Adrenal gland (tissue), 12 donors: Measurements from ENCODE around the gene AJUBA. TPM values are rescaled to one million over a fixed set of nuclear protein-coding genes. Genes with fewer than 3 reads are reported as not detected.
A peak's percentile ranks its signal among the peaks of the same experiment; 100 is the strongest.

Experiments used
- DNase-seq, 7 donors: peaks; one replicate each; pipeline ENCODE4 v3.0.0-alpha.2; 2019 to 2020
- H3K27ac ChIP-seq, 5 donors: fragments of 200-600 bp; sonication (generic) in 4 of 5; 1 replicate in 3 of 5; 2 replicates in 2 of 5; pipeline versions ENCODE4 v1.5.1 to v1.8.0; 2016 to 2020; ENCODE audit warnings: mild to moderate bottlenecking in 1 of 5
- H3K27me3 ChIP-seq: fragments of 200-600 bp; 2 replicates; pipeline ENCODE4 v1.8.0; 2021
- H3K36me3 ChIP-seq, 2 donors: fragments of 200-600 bp; replicated peaks in 1 of 2; 1 replicate in 1 of 2; 2 replicates in 1 of 2; pipeline versions ENCODE4 v1.5.1 to v1.8.0; 2018 to 2022
- H3K4me1 ChIP-seq, 2 donors: fragments of 200-600 bp; replicated peaks in 1 of 2; 1 replicate in 1 of 2; 2 replicates in 1 of 2; pipeline versions ENCODE4 v1.5.1 to v1.8.0; 2018 to 2021
- H3K4me3 ChIP-seq, 4 donors: fragments of 200-600 bp; sonication (generic) in 3 of 4; one replicate each; pipeline ENCODE4 v1.5.1; 2016 to 2018
- H3K9me3 ChIP-seq, 3 donors: fragments of 200-600 bp; sonication (generic) in 1 of 3; replicated peaks in 1 of 3; 1 replicate in 2 of 3; 2 replicates in 1 of 3; pipeline versions ENCODE4 v1.5.1 to v1.8.0; 2016 to 2021
- CTCF ChIP-seq, 6 experiments: fragments of 450-650 bp in 4 of 6; fragments of 200-600 bp in 2 of 6; sonication (generic) in 1 of 6; IDR thresholded peaks; 1 replicate in 5 of 6; 2 replicates in 1 of 6; pipeline versions ENCODE4 v1.5.1 to v1.8.0; 2016 to 2021; ENCODE audit warnings: antibody characterized with exemption in 6 of 6, mild to moderate bottlenecking in 2 of 6, moderate library complexity in 1 of 6
- POLR2A ChIP-seq, 2 donors: fragments of 450-650 bp; IDR thresholded peaks; one replicate each; pipeline ENCODE4 v1.6.1; 2017; ENCODE audit warnings: antibody characterized with exemption in 2 of 2, mild to moderate bottlenecking in 2 of 2, moderate library complexity in 1 of 2
- WGBS, 4 donors: extraction: QIAGEN DNeasy Blood & Tissue Kit in 2 of 4; methylation state at CpG; one replicate each; pipeline versions ENCODE4 v1.1.5 to v1.1.7; 2013 to 2017; 5-methylcytosine and 5-hydroxymethylcytosine counted together
- intact Hi-C, 2 donors: fragments of 100-400 bp; cut with DNase I; formaldehyde crosslinking; loops; one replicate each; pipeline versions ENCODE4 v1.14.1 to v1.15.0; 2022 to 2023
- polyA plus RNA-seq, 3 donors: library from polyadenylated mRNA; stranded (reverse); fragments of 200-250 nt in 2 of 3; fragments of 350-450 nt in 1 of 3; fragmentation: Illumina TruSeq in 1 of 3; extraction: RNeasy Lipid Tissue Mini Kit (QIAGEN cat#74804) in 1 of 3; gene quantifications; one replicate each; pipeline ENCODE4 v1.2.3, GENCODE V29; 2013 to 2014
- total RNA-seq, 9 donors: library from RNA; depleted of rRNA in 4 of 9; stranded (reverse); fragments of >200 nt in 4 of 9; fragments of 120-200 nt in 1 of 9; fragmentation: NEBNext Ultra II Directional in 1 of 9; extraction: Animal tissue kit (Norgen Biotek cat#: 25700) in 1 of 9; gene quantifications; one replicate each; pipeline versions ENCODE4 v1.1.0 to v1.2.4, GENCODE V29; 2013 to 2023
- donor health status: healthy with polysubstance abuse.
- donor health status: Bipolar disorder and iron deficiency.
- donor health status: DM: yes; HTN: yes; CAD: no.
- donor health status: DM: no; HTN: no; CAD: no.
- donor health status: DM: no; HTN: no; CAD: no.
- donor health status: DM: yes; HTN: yes; CAD: no.

AJUBA gene
- total and polyA plus RNA-seq, 12 donors = 1.4 to 12.6 (median 4.5) TPM

GRCh38 chr14:22929961-22930364 lies 52.4 kb downstream of the AJUBA start:
- intact Hi-C loops = loop anchor here in 1 of 2 donors (10.0 kb wide), 1 partner anchor 55 kb away; the partner anchor contains the start of gene AJUBA
- H3K9me3 ChIP-seq = no peaks in the 10 kb centered on the region
- no peak for DNase-seq
- H3K4me1 ChIP-seq = peaks cover 0 to 17% of the 10 kb centered on the region in 2 donors
- WGBS, 4 donors = 4 to 6% (median 6%) methylated on average over 2 of the region's 2 CpGs
- H3K27ac ChIP-seq = peak overlapping the region; percentile 76 to 92 (median 82)
- no peak for TF ChIP-seq POLR2A (IDR thresholded peaks at IDR 0.05)
- no peak for TF ChIP-seq CTCF (IDR thresholded peaks at IDR 0.05)
- peak overlapping the region in 3 of 4 donors; percentile 11 to 54 (median 46) for H3K4me3 ChIP-seq
- H3K27me3 ChIP-seq = no peaks in the 10 kb centered on the region
- peaks cover 0 to 19% of the 10 kb centered on the region in 2 donors for H3K36me3 ChIP-seq

- WGBS, 4 donors = 0 to 1% (median 0%) methylated on average over 25 to 51 of the region's 51 CpGs
- Histone ChIP-seq H3K27ac (peak within 1 kb of the TSS; percentile 76 to 92 (median 82)), H3K36me3 (peaks cover 0 to 25% of the 10 kb centered on the region in 2 donors), H3K9me3 (no peaks in the 10 kb centered on the region), H3K4me3 (peak within 1 kb of the TSS; percentile 46 to 84 (median 69)), H3K27me3 (no peaks in the 10 kb centered on the region), H3K4me1 (peaks cover 0 to 17% of the 10 kb centered on the region in 2 donors)
- DNase-seq = peak; percentile 99 to 100 (median 100)
- intact Hi-C loops = no loop called here
- TF ChIP-seq CTCF (IDR thresholded peaks at IDR 0.05) = peak in 1 of 6 experiments; percentile 13
- peak; percentile 56 to 85 for TF ChIP-seq POLR2A (IDR thresholded peaks at IDR 0.05)
Measured at GRCh38 chr14:22929104-22929960, 53.0 kb downstream of the AJUBA start, which contains the start of gene PRMT5. Gene PRMT5 (minus strand): TSS chr14:22929376. CDS start chr14:22929361, 15 bp downstream.

- DNase-seq = no peak
- H3K9me3 ChIP-seq = no peaks in the 10 kb centered on the region
- no peak for TF ChIP-seq POLR2A (IDR thresholded peaks at IDR 0.05)
- TF ChIP-seq CTCF (IDR thresholded peaks at IDR 0.05) = no peak
- peaks cover 0 to 34% of the 10 kb centered on the region in 2 donors for H3K36me3 ChIP-seq
- H3K27ac ChIP-seq = peak overlapping the region in 4 of 5 donors; percentile 52 to 92 (median 82)
- 12 to 17% (median 14%) methylated on average over 9 to 12 of the region's 12 CpGs for WGBS, 4 donors
- H3K27me3 ChIP-seq = no peaks in the 10 kb centered on the region
- H3K4me3 ChIP-seq = peak overlapping the region; percentile 46 to 84 (median 69)
- H3K4me1 ChIP-seq = peaks cover 0 to 17% of the 10 kb centered on the region in 2 donors
- intact Hi-C loops = no loop called here
Measured at GRCh38 chr14:22928237-22929103, 53.9 kb downstream of the AJUBA start.

- H3K27me3 ChIP-seq = no peaks in the 10 kb centered on the region
- H3K4me3 ChIP-seq = no peak overlapping the region
- intact Hi-C loops = no loop called here
- TF ChIP-seq POLR2A (IDR thresholded peaks at IDR 0.05) (no peak), CTCF (IDR thresholded peaks at IDR 0.05) (no peak)
- no peak for DNase-seq
- peaks cover 0 to 51% of the 10 kb centered on the region in 2 donors for H3K36me3 ChIP-seq
- no peak overlapping the region for H3K27ac ChIP-seq
- H3K9me3 ChIP-seq = no peaks in the 10 kb centered on the region
- 72 to 91% (median 88%) methylated on average over 4 of the region's 4 CpGs for WGBS, 4 donors
- H3K4me1 ChIP-seq = peaks cover 0 to 17% of the 10 kb centered on the region in 2 donors
Measured at GRCh38 chr14:22926316-22926715, 56.0 kb downstream of the AJUBA start.
